IPS-18c (cell line): ENCODE results near the gene KCNT1.
"Not testable (repeated sequence)": the region's sequence is repeated elsewhere in the genome, so short reads cannot be mapped to it uniquely, and the experiment has no call there.

ENCODE experiments used
- H3K4me3 ChIP-seq: 2 replicates; pipeline ENCODE4 v1.7.0; 2013; ENCODE audit warnings: low read depth, mild to moderate bottlenecking, low read length, moderate library complexity; ENCODE audit not compliant: insufficient read depth
- H3K9me3 ChIP-seq: one replicate; pipeline ENCODE4 v1.6.1; 2013; ENCODE audit warnings: mild to moderate bottlenecking, low read length, moderate library complexity; ENCODE audit not compliant: control insufficient read depth, insufficient read depth

The KCNT1 gene

DNA sequence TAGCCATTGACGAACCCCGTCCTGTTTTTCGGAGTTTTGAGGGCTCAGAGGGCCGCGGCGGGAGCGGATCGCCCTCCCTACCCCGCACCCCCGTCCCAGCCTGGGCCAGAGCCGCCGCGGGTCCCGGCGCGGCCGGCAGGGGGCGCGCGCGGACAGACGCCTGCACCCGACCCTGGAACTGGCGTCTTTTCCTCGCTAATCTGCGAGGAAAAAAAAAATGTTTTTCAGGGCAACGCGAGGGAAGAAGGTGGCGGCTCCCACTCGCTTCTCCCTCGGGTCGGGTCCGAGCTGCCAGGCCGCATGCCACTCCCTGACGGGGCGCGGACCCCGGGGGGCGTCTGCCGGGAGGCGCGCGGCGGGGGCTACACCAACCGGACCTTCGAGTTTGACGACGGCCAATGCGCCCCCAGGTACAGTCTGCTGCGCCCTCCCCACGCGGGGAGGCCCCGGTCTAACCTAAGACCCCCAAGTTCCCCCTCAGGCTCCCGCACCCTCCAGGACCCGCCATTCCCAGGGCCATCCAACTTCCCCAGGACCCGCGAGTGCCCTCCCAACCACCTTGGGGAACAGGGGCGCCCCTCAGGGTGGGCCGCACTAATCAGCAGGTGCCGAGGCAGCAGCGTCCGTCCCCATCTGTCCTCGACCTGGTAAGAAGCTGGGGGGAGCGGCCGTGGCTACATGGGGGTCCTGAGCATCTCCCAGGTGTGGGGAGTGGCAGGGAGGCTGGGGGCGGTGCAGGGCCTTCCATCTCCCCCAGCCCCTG, at the start of gene KCNT1:
TSS of gene KCNT1 (plus strand) at position 227 of the 763 bp plus-strand sequence. CDS start at position 301, 74 bp downstream.
- Histone ChIP-seq H3K9me3 (no peaks in the 10 kb centered on the region), H3K4me3 (peak within 1 kb of the TSS; percentile 36)

DNA sequence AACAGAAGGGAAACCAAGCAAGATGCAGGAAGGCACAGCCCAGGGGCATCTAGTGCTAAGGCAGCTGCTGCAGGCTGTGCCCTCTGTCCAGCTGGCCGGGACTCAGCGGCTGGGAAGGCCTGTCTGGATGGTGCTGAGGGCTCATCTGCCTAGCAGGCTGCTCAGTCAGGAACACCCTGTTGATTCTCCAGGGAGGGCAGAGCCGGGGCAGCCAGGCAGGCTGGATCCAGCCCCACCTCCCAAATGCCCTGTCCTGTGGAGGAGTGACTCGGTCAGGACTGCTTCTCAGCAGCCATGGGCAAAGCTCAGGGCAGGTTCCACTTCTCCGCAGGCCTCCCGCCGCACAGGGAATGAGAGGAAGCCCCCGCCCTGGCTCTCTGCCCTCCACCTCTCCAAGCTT, 46.7 kb upstream of the KCNT1 start:
- Histone ChIP-seq H3K9me3 (peaks cover 19% of the 10 kb centered on the region), H3K4me3 (no peak overlapping the region)

DNA sequence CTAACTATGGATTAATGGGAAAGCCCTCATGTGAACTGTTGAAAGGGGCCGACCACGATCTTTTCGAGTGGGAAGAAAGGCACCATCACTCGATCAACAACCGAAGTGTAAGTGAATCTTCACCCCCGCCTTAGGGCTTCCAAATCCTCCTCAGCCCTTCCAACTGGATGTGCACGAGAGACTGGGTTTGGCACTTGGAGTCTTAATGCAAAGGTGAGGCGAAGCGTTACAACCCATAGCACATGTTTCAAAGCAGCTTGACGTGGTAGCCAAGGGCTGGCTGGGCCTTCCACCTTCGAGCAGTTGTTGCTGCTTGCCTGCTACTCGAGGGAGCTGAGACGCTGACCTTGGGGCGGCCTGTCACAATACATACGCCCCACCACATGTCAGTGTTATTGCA, 44.6 kb upstream of the KCNT1 start:
- Histone ChIP-seq H3K4me3 (no peak overlapping the region), H3K9me3 (peaks cover 10% of the 10 kb centered on the region)

DNA sequence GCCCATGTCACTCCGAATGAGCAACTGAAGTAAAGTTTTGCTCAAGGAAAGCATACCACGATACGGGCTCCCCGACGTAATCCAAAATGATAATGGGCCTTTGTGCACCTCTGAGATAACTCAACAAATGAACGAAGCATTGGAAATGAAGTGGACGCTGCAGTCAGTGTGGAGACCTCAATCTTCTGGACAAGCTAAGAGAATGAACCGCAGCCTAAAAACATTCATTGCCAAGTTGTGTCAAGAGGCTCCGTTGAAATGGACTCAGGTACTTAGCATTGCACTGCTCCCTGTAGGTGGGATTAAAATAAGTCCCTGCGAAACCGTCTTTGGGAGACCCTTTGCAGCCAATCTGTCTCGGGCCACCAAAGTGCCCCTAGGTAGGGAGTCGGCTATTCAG, 42.7 kb upstream of the KCNT1 start:
- Histone ChIP-seq H3K4me3 (no peak overlapping the region), H3K9me3 (peaks cover 9% of the 10 kb centered on the region)

DNA sequence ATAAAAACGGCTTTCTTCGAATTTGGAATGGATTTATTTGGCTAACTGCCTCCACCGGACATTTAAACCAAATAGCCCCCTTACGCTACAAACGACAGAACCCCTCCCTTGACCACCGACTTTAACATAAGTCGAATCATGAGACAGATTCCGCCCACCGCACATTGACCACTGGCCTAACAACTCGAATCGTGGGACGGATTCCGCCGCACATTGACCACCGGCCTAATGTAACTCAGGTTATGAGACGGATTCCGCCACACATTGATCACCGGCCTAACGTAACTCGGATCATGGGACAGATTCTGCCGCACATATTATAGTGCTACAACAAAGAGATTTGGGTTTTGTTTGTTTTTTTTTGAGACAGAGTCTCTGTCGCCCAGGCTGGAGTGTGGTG, 41.6 kb upstream of the KCNT1 start:
- H3K9me3 ChIP-seq, result peaks cover 3% of the 10 kb centered on the region
- no peak overlapping the region for H3K4me3 ChIP-seq

DNA sequence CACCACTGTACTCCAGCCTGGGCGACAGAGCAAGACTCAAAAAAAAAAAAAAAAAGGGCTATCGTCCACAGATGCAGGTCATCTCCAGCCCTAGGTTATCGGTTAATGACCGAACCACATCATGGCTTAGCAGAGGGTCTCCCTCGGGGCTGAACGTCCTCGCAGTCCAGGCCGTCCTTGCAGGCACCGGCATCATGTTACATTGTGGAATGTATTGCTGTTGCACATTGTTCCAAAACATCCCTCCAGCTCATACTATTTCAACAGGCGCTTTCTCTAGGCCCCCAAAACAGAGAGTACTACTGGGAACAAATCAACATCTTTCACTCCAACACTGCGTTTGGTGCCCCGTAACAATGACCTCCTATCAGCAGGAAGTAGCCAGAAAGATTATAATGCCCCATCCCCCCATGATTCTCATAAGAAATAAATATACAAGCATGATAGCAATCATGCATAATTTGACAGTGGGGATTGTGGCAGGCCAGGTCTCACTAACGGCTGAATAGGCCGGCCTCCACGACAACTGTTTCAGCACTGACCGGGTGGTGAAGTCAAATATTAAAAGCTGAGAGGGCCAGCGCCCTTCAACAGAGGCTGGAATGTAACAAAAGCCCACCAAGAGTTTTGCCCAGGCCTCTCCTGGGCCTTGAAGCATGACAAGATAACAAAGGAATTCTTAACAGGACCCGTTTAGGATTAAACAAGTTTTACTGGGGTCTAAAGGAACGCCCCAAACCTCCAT, 40.0 kb upstream of the KCNT1 start:
- peaks cover 3% of the 10 kb centered on the region for H3K9me3 ChIP-seq
- no peak overlapping the region for H3K4me3 ChIP-seq

DNA sequence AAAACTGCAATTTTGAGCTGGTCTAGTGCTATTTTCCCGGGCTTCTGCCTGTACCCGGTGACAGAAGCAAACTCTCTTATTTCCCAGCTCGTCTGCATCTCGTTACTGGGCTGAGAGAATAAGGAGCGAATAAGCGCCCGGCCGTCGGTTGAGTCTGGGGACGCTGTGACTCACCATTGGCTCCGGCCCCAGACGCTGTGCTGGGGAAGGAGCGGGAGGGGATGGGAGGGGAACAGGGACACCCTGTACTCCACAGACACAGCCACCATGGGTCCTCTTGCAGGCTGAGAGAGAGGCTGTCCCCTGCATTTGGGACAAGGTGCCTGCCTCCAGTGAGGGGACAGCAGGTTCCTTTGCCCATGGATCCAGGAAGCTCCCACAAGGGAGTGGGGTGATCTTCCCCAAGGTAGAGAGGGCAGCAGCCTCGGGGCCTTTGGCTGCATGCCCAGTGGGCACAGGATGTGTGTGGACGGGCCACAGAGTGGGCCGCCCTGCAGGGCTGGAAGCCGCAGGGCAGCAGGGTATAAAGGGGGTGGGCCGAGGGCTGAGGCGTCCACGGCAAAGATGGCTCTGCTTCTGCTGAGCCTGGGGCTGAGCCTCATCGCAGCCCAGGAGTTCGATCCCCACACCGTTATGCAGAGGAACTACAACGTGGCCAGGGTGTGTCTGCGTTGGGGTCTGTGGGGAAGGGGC, 39.1 kb upstream of the KCNT1 start, which contains the start of gene LCN9:
TSS of gene LCN9 (plus strand) at position 552 of the 693 bp plus-strand sequence. CDS start at position 565, 13 bp downstream.
- Histone ChIP-seq H3K9me3 (peaks cover 6% of the 10 kb centered on the region), H3K4me3 (no peak within 1 kb of the TSS)

DNA sequence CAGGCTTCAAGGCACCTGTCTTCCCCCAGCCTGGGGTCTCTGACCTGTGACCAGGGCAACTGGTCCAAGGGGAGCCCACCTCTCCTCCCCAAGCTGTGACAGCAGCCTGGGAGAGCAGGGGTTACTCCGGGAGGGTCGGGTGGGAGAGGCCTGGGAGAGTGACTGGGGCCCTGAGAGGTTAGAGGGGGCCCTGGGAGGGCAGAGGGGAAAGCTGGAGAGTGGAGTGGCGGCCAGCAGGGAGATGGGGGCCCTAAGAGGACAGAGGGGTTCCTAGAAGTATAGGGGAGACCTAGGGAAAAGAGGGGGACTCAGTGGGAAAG, 38.6 kb upstream of the KCNT1 start:
- peaks cover 3% of the 10 kb centered on the region for H3K9me3 ChIP-seq
- H3K4me3 ChIP-seq, result no peak overlapping the region

DNA sequence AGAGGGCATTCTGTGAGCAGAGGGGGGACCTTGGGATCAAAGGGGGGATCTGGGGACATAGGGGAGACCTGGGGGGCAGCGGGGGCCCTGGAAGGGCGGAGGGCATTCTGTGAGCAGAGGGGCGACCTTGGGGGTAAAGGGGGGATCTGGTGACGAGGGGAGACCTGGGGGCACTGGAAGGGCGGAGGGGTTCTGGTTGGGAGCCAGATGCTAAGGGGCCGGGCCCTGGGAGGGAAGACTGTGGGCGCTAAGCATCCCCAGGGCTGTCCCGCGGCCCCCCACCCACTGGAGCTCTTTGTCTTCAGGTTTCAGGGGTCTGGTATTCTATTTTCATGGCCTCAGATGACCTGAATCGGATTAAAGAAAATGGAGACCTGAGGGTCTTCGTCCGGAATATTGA, 38.1 kb upstream of the KCNT1 start:
- H3K4me3 ChIP-seq, result no peak overlapping the region
- peaks cover 2% of the 10 kb centered on the region for H3K9me3 ChIP-seq

DNA sequence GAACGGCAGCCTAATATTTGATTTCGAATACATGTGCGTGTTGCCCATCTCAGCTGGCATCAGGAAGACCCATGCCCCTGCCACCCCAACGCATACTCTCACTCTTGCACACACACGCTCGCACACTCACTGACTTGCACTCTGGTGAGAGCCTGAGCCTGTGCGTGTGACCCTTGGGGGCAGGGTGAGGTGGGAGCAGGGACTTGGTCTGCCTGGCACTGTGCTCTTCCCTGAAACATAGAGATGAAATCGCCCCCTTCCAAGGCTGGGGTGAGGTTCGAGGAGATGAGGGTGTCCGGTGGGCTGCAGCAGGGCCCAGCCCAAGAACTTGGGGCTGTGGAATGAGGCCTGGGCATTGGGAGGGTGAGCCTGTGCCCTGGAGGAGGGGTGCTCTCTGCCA, 37.7 kb upstream of the KCNT1 start:
- H3K4me3 ChIP-seq, result no peak overlapping the region
- H3K9me3 ChIP-seq, result peaks cover 2% of the 10 kb centered on the region

DNA sequence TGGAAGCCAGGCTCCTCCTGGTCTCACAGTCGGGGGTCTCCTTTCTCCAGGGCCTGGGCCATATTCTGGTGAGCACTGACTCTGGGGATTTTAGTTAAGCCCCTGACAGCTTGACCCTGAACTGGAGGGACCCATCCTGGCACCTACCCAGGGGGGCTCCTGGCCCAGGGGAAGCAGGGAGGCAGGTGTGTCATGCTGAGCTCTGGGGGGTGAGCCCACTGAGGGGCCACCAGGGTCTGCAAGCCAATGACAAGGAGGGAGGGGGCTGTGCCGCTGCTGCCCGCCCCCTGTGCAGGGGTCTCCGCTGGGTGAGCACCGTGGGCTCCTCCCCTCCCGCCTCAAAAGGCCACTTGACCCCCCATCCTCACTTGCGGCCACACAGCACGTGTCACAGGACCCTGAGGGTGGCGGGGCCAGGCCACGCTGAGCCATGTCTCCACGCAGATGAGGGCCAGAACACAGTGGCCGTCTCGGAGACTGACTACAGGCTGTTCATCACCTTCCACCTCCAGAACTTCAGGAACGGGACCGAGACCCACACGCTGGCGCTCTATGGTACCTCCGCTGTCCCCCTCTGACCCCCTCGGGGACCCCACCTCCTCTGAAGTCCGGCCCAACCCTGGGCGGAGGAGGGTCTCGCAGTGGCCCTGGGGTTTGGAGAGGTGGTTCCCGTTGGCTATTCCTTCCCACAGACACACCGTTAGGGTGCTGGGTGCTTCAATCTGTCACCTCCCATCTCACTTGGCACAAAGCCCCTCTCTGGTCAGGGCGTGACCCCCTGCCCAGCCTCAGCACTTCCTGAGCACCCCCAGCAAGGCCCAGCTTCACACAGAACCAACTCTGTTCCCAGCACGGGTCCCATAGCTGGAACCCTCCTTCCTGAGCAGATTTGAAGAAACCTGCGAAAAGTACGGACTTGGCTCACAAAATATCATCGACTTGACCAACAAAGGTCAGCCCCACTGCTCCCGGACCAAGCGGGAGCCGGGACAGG, 36.9 kb upstream of the KCNT1 start:
- no peak overlapping the region for H3K4me3 ChIP-seq
- H3K9me3 ChIP-seq, result peaks cover 5% of the 10 kb centered on the region

DNA sequence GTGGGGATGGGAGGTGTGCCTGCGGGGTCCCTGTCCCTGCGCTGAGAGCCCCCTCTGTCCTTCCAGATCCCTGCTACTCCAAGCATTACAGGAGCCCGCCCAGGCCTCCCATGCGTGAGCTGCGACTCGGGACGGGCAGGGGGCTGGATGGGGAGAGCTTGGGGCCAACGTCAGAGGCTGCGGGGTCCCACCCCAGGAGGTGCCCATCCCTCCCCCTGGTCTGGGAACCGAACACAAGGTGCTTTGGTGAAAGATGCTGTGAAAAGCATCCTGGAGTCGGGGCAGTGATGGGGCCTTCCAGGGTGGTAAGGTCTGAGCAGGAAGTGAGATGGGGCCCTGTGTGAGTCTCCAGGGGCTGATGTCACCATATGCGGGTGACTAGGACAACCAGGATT, 36.2 kb upstream of the KCNT1 start:
- Histone ChIP-seq H3K4me3 (no peak overlapping the region), H3K9me3 (peaks cover 5% of the 10 kb centered on the region)

DNA sequence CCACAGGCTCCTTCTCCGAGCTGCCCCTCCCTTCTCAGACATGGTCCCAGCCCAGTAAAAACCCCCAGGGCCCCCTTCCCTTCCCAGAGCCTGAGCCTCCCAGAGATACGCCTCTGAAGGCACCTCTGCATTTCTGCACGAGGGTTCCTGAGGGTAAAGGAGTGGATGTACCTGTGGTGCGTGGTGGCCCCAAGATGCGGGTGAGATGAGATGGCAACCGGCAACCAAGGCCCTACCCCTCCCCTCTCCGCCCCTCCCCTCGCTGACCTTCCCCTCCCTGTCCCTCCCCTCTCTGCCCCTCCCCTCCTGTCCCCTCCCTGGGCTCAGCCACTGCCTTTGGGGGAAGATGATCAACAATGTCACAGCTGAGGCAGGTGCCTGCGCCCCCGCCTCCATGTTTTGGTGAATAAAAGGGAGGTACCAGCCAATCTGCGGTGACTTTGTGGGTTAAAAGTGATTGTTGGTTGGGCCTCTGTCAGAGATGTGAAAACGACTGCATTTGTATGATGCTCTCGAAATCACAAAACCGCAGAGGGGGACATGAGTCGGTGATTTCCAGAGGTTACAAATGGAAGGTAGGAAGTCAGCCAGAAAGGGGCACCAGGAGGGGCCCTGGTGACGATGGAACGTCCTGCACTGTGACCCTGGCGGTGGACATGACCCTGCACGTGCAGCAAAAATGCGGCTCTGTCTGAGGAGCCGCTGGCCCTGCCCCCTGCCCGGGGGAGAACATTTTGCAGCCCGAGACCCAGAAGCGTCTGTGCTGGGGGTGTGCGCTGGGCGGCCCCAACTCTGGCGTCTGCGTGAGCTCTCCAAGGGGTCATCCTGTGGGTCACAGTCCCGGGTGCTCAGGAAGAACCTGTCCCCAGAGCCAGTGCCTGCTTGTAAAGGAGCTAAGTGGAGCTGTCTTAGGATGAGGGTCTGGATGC, 35.2 kb upstream of the KCNT1 start:
- Histone ChIP-seq H3K9me3 (peaks cover 5% of the 10 kb centered on the region), H3K4me3 (no peak overlapping the region)

DNA sequence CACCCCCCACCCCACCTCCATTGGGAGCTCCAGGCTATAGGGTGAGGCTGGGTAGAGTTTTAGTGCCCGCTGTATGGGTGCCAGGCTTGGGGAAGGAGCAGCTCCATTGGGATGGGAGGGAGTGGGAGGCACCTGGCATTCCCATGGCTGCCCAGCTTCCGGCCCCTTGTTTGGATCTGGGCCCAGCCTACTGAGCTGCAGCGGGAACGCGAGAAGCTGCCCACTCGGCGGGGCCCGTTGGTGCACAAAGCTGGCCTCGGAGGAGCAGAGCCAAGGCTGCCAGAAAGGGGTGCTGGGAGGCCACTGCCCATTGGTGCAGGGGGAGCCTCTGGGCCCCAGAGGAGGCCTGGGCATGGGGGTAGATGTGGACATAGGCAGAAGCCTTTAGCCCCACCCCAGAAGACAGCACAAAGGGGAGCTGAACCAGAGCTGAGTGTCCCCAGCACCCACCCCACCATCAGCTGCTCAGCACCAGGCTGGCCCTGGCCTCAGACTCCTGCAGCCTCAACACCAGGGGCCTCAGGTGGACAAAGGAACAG, 34.5 kb upstream of the KCNT1 start:
- Histone ChIP-seq H3K4me3 (no peak overlapping the region), H3K9me3 (peaks cover 5% of the 10 kb centered on the region)

DNA sequence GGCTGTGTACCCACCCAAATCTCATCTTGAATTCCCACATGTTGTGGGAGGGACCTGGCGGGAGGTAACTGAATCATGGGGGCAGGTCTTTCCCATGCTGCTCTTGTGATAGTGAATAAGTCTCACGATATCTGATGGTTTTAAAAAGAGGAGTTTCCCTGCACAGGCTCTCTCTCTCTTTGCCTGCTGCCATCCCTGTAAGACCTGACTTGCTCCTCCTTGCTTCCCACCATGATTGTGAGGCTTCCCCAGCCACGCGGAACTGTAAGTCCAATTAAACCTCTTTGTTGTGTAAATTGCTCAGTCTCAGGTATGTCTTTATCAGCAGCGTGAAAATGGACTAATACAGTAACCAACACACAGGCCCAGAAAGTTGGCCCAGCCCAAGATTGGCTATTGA, 33.0 kb upstream of the KCNT1 start:
- H3K9me3 ChIP-seq, H3K4me3 ChIP-seq: not testable (repeated sequence)
